ENCODE measurements around the gene IRS2. TPM values are rescaled to one million over a fixed set of nuclear protein-coding genes. Genes with fewer than 3 reads are reported as not detected.

The IRS2 gene
- polyA plus RNA-seq, 1 experiment: 1.5 TPM

- TF ChIP-seq, protein P1, sequence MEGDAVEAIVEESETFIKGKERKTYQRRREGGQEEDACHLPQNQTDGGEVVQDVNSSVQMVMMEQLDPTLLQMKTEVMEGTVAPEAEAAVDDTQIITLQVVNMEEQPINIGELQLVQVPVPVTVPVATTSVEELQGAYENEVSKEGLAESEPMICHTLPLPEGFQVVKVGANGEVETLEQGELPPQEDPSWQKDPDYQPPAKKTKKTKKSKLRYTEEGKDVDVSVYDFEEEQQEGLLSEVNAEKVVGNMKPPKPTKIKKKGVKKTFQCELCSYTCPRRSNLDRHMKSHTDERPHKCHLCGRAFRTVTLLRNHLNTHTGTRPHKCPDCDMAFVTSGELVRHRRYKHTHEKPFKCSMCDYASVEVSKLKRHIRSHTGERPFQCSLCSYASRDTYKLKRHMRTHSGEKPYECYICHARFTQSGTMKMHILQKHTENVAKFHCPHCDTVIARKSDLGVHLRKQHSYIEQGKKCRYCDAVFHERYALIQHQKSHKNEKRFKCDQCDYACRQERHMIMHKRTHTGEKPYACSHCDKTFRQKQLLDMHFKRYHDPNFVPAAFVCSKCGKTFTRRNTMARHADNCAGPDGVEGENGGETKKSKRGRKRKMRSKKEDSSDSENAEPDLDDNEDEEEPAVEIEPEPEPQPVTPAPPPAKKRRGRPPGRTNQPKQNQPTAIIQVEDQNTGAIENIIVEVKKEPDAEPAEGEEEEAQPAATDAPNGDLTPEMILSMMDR (IDR thresholded peaks at IDR 0.05; ENCODE audit: low read depth, low read length): no peak
- Histone ChIP-seq H3K27me3 (ENCODE audit: control insufficient read depth, insufficient read depth, low read length) (peaks cover 13% of the 10 kb centered on the region), H3K9me3 (ENCODE audit: control insufficient read depth, insufficient read depth, low read length) (no peaks in the 10 kb centered on the region), H3K27ac (ENCODE audit: low read depth, low read length) (no peak overlapping the region), H3K4me3 (ENCODE audit: low read depth, low read length) (no peak overlapping the region)
- ChIA-PET CTCF (no interaction called here), POLR2A (no interaction called here)
- DNase-seq (ENCODE audit: low read depth, low spot score): no peak
Measured at GRCh38 chr13:109718726-109719125, 67.7 kb downstream of the IRS2 start.

GRCh38 chr13:109717686-109718085, 68.7 kb downstream of the IRS2 start:
- Histone ChIP-seq H3K9me3 (ENCODE audit: control insufficient read depth, insufficient read depth, low read length) (no peaks in the 10 kb centered on the region), H3K27me3 (ENCODE audit: control insufficient read depth, insufficient read depth, low read length) (peaks cover 13% of the 10 kb centered on the region), H3K27ac (ENCODE audit: low read depth, low read length) (no peak overlapping the region), H3K4me3 (ENCODE audit: low read depth, low read length) (no peak overlapping the region)
- no peak for DNase-seq (ENCODE audit: low read depth, low spot score)
- ChIA-PET CTCF (no interaction called here), POLR2A (no interaction called here)
- TF ChIP-seq, protein P1 (IDR thresholded peaks at IDR 0.05; ENCODE audit: low read depth, low read length): no peak

DNA sequence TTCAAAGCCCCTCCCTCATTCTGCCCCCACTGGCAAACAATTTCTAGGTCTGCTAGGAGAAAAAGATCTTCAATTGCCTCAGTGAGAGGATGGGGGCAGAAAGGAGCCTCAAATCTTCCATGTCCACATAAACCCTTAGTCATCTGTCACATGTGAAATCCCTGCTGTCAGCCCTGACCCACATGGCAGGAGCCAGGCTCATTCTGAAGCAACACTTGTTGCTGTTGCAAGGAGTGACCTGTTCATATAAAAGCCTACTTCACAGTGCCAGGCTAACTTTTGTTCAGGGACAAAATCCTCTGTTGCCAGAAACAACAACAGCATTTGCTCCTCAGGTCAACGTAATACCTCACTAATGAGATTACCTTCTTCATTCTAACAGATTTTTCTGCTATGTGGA, 70.5 kb downstream of the IRS2 start:
- Histone ChIP-seq H3K9me3 (ENCODE audit: control insufficient read depth, insufficient read depth, low read length) (no peaks in the 10 kb centered on the region), H3K27me3 (ENCODE audit: control insufficient read depth, insufficient read depth, low read length) (peaks cover 6% of the 10 kb centered on the region), H3K27ac (ENCODE audit: low read depth, low read length) (no peak overlapping the region), H3K4me3 (ENCODE audit: low read depth, low read length) (no peak overlapping the region)
- ChIA-PET POLR2A (no interaction called here), CTCF (no interaction called here)
- DNase-seq (ENCODE audit: low read depth, low spot score): no peak
- TF ChIP-seq, protein P1 (IDR thresholded peaks at IDR 0.05; ENCODE audit: low read depth, low read length): no peak

DNA sequence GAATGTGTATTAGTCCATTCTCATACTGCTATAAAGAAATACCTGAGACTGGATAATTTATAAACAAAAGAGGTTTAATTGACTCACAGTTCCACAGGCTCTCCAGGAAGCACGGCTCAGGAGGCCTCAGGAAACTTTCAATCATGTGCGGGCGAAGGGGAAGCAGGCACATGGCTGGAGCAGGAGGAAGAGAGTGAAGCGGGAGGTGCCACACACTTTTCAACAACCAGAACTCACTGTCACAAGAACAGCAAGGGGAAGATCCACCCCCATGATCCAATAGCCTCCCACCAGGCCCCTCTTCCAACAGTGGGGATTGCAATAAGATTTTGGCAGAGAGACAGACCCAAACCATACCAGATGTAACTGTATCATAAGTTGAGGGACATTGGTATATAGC, 72.7 kb downstream of the IRS2 start:
- TF ChIP-seq, protein P1 (IDR thresholded peaks at IDR 0.05; ENCODE audit: low read depth, low read length): no peak
- POLR2A ChIA-PET: no interaction called here
- Histone ChIP-seq H3K4me3 (ENCODE audit: low read depth, low read length) (no peak overlapping the region), H3K27ac (ENCODE audit: low read depth, low read length) (no peak overlapping the region), H3K9me3 (ENCODE audit: control insufficient read depth, insufficient read depth, low read length) (no peaks in the 10 kb centered on the region), H3K27me3 (ENCODE audit: control insufficient read depth, insufficient read depth, low read length) (peaks cover 2% of the 10 kb centered on the region)
- CTCF ChIA-PET: no interaction called here
- DNase-seq (ENCODE audit: low read depth, low spot score): no peak

DNA sequence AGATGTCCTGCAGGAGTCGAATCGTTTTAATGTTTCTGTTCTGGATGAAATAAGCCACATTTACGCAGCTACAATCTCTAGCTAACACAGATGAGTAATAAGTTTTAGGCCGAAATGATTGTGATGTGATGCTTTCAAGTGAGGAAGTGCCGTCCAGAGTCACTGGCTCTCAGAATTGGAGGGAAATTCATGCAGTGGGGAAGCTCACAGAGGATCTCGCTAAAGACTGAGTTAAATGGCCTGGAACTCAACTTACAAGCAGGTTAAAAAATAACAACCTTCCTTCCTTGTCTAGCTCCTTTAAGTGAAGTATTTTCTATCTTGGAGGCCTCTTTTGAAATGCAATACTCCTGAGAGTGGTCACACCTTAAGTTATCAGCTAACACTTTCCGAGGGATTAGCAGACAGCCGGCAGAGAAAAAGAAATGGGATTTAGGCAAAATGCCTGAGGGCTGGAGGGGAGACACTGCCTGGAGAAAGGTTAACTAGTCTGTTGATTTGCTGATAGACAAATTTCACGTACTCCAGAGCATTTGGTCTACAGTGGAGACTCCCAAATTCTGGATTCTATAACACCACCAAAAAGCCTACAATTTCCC, 74.2 kb downstream of the IRS2 start:
- Histone ChIP-seq H3K27me3 (ENCODE audit: control insufficient read depth, insufficient read depth, low read length) (peaks cover 7% of the 10 kb centered on the region), H3K4me3 (ENCODE audit: low read depth, low read length) (no peak overlapping the region), H3K9me3 (ENCODE audit: control insufficient read depth, insufficient read depth, low read length) (no peaks in the 10 kb centered on the region), H3K27ac (ENCODE audit: low read depth, low read length) (no peak overlapping the region)
- ChIA-PET CTCF (no interaction called here), POLR2A (no interaction called here)
- DNase-seq (ENCODE audit: low read depth, low spot score): no peak
- TF ChIP-seq, protein P1 (IDR thresholded peaks at IDR 0.05; ENCODE audit: low read depth, low read length): no peak

Measured in AG04450 (cell line).